Pons (tissue), 1 donor: Measurements from ENCODE around the gene MERTK.
"Not testable (repeated sequence)": the region's sequence is repeated elsewhere in the genome, so short reads cannot be mapped to it uniquely, and the experiment has no call there.

ENCODE experiments used
- DNase-seq: peaks from one replicate; pipeline ENCODE4 v3.0.0-alpha.2; 2016; ENCODE audit warnings: low spot score

The MERTK gene

DNA sequence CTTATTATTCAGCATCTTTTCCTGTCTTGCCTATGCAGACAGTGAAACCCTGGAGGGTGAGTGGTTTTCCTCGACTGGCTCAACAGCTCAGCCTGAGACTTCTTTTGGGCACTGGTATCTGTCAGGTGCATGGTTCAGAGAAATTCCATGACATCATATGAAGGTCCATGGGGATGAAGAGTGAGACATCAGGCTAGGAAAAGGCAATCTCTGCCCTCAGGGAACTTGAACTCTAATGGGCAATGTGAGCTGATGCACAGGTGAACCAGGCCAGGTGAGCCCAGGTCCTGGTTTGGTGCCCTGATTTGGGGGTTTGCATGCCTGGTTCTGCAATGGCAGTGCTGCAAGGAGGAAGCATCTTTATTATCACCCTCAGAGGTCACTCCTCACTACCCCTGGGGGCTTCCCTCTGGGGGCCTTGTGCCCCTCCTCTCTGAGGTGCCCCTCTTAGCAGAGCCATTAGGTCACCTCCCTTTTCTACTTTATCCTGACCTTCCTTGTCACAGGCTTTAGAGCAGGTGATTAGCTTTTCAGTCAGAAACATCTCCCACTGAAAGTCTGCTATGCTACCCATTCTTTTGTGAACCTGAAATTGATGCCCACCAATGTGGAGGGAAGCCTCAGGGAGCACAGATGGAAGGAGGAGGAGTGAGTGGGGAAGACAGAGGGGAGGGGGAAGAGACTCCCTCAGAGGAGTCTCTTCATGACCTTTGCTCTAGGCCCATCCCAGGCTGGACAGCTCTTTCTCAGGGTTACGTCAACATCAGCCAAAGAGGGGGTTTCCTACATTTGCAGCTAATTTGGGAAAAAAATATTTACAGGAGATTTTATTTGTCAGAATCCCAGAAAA lies 47.3 kb downstream of the MERTK start:
- no peak for DNase-seq

DNA sequence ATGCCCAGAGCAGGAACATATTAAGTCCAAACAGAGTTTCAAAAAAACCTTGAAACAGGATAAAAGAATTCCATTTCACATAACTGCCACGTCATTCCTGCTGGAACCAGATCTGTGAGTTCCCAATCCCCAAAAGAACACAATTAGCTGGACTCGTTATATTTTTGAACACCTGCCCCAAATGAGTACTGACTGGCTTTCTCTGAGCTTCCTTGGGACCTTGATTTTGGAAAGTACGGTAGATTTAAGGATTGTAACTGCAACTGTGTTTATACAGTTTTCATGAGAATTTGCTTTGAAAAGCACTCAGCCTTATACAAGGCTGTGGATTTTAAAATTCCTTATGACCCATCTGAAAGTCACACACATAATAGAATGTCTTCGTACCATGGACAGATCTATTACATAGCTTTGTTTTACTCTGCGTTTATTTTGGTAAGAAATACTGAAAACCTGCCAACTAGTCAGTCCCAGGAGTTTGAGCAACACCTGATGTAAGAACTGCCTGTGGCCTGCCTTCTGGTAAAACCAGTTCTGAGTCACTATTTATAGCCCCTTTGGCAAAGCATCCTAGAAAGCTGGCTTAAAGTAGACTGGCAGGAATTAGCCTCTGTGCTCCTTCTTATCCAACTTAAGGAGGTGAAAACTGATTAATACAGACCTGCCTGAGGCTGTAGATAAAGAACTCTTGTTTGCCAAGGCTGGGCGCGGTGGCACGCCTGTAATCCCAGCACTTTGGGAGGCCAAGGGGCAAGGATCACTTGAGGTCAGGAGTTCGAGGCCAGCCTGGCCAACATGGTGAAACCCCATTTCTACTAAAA lies 48.1 kb downstream of the MERTK start:
- DNase-seq = peak; percentile 59

DNA sequence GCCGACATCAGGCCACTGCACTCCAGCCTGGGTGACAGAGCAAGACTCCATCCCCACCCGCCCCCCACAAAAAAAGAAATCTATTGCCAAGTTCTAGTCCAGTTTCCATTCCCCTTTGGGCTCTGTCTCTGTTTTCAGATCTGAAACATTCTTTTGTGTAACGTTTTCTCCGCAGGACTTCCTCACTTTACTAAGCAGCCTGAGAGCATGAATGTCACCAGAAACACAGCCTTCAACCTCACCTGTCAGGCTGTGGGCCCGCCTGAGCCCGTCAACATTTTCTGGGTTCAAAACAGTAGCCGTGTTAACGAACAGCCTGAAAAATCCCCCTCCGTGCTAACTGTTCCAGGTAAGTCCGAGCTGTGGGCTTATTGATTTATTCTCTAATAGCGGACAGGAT lies 48.8 kb downstream of the MERTK start:
- DNase-seq = no peak

DNA sequence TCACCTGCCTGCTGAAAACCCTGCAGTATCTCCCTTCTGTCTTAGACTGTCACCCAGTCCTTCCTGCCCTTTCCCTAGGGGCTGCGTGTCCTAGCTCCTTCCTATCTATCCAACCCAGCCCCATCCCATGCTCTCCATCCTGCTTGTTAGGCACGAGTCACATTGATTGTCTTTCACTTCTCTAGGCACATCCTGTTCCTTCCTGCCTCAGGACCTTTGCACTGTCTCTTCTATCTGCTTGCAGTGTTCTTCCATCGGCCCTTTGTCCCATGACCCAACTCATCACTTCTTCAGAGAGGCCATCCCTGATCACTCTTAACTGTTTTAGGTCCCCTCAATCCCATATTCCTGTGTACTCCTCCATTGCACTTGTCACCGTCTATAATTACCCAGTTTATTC lies 50.4 kb downstream of the MERTK start:
- no peak for DNase-seq

DNA sequence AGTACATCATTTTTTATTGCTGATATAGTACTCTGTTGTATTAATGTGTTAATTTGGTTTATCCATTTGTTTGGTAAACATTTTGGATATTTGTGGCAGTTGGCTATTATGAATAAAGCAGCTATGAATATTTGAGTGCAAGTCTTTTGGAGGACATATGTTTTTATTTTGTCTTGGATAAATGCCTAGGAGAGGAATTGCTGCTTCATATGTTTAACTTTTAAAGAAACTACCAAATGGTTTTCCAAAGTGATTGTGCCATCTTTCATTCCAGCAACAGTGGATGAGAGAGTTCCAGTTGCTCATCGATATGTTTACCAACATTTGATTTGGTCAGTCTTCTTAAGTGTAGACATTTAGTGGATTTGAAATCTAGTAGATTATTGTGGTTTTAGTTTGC lies 51.8 kb downstream of the MERTK start:
- DNase-seq = no peak

DNA sequence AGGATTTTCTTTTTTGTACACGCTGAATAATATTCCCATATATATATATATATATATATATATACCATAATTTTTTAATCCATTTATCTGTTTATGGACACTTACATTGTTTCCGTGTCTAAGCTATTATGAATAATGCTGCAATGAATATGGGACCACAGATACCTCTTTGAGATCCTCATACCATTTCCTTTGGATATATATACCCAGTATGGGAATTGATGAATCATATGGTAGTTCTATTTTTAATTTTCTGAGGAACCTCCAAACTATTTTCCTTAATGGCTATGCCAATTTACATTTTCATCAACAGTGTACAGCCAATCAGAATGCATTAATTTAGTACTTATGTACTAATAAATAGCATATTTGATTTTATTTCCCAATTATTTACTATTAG lies 53.1 kb downstream of the MERTK start:
- DNase-seq = no peak

DNA sequence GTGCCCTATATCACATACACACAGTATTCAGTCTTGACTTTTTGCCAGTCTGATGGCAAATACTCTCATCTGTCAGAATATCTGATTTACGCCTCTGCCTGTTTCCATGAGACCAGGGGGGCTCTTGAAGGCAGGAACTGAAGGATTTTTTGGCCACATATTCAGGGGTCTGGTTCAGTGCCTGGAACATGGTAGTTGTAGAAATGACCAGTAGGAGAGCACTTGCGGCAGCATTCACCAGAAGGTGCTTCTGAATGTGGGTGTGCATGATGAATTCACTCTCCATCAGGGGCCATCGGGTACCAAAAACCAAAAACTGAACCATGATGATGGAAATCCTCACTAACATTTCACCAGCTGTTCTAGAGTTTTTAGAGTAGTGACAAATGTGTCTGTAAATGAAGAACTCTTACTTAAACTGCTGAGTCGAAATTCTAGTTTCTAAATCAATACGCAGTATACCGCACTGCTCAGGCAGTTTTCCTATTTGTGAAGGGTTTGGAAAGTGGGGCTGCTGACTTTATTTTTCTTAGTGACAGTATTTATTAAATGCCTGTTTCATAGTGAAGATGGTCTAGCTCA lies 54.6 kb downstream of the MERTK start:
- no peak for DNase-seq

DNA sequence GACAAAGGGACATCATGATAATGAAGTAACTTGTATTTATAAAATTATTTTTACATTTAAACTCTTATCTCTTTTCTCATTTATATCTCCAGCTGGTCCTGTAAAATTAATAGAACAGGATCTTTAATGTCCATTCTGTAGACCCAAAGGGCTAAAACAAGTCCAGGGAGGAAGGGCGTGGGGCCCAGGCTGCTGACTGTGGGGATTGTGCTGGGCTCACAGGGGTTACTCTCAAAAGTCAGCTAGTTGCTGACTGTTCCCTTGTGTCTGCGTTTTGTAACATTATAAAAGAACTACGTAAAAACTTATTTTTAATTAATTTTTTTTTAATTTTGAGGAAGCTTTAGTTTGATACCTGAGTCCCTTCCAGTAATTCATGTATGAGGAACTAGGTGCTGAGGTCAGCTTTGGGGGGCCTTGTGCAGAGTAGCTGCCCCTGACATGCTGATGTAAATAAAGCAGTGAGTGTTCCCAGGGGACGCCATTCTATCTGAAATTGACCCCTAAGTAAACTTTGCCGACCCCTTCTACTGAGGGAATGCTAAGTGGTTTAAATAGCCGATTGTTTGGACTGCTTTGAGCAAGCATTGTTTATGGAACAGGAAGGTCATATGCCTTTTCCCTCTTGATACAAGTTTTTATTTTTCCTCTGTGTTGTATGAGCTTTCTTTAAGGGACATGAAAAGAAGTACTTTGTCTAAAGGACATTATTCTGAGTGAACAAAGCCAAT lies 56.4 kb downstream of the MERTK start:
- no peak for DNase-seq

DNA sequence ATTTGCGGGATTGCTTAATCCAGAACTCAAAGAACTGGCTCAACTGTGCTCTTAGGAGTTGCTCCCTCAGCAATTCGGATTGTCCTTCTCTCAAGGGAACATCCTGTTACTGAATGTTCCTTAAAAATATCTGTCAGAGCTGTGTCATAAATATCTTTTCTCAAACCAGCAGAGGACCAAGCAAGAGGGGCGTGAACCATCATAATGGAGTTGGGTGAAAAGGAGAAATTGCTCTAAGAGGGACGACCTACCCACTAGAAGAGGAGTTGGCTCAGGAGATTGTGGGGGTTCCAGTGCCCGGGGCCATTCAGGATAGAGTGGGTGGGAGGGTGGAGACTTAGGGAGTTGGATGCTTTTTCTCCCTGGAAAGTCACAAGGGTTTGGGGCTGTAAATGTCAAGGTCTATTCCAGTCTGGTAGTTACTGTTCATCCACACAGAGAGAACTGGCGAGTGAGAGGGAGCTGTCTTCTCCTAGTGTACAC lies 59.5 kb downstream of the MERTK start:
- no peak for DNase-seq

DNA sequence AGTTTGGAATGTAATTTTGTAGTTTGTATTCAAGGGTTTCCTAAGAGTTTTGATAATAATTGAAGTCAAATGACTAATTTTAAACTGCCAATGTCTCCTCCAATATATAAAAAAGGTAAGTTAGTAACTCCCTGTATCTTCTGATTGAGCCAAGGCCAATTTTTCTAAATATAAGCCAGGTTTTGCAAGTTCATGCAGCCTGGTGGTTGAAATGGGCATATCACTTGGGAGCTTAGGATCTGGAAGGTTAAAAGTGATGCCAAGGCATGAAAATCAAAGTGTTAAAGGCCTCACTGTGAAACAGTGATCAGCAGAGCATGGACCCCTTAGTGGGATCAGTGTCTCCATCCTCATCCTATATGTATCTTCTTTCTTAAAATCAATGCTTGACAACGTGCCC lies 60.5 kb downstream of the MERTK start:
- no peak for DNase-seq

DNA sequence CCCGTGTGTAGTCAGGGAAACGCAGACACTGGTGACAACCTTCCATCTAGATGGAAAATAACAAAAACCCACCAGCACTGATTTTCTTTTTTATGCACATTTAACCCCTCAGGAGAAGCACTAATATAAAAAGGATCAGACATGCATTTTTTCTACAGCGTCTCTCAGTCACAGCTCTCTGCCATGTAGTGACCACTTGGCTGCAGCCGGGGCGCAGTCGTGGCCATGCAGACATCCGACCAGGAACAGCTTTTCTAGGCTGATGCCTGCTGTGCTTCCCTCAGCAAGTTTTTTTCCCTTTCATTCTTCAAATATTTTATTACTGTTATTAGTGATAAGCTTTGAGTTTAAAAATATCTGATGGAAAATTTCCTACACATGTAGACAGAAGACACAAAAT lies 63.3 kb downstream of the MERTK start:
- DNase-seq = no peak

DNA sequence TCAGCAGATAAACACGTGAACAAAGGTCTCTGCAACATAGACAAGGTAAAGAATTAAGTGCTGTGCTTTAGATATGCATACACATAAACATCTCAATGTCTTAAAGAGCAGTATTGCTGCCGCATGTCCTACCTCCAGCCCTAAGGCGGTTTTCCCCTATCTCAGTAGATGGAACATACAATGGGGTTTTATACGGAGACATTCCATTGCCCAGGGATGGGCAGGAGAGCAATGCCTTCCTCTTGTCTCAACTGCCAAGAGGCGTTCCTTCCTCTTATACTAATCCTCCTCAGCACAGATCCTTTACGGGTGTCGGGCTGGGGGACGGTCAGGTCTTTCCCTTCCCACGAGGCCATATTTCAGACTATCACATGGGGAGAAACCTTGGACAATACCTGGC lies 64.7 kb downstream of the MERTK start:
- DNase-seq = not testable (repeated sequence)

DNA sequence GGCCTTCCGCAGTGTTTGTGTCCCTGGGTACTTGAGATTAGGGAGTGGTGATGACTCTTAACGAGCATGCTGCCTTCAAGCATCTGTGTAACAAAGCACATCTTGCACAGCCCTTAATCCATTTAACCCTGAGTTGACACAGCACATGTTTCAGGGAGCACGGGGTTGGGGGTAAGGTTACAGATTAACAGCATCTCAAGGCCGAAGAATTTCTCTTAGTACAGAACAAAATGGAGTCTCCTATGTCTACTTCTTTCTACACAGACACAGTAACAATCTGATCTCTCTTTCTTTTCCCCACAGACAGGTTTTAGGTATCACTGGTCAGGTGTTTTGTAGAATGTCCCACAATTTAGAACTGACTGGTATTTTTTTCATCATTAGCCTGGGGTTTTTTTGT lies 65.1 kb downstream of the MERTK start:
- not testable (repeated sequence) for DNase-seq

DNA sequence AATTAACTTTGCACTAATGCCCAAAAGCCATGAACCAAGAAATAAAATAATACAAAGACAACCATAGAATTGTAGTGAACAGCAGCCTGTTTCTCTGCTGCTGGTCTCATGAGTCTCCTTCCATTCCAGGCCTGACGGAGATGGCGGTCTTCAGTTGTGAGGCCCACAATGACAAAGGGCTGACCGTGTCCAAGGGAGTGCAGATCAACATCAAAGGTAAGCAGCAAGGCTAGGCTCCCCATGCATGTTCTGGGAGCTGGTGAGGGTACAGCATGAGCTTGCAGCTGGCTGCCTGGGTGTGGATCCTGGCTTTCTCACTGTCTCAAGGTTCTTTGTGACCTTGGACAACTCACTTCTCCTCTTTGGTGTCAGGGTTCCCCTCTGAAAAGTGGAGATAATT lies 66.7 kb downstream of the MERTK start:
- DNase-seq = no peak

DNA sequence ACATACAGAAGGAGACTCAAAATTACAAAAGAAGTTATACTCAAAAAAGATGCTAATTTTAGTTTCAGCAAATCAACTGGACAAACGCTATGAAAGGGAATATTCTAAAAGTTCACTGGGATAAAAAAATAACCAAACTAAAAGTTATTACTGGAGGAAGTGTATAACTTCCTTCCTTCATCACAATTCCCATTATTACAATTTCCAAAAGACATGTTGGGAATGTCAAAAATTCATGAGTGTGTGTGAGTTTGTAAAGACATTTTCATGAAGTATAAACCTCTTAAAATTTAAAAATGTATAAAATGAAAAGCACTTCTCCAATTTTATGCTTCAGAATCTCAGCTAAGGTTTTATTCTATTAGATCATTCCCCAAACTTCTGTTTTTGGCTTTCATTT lies 67.8 kb downstream of the MERTK start:
- no peak for DNase-seq

DNA sequence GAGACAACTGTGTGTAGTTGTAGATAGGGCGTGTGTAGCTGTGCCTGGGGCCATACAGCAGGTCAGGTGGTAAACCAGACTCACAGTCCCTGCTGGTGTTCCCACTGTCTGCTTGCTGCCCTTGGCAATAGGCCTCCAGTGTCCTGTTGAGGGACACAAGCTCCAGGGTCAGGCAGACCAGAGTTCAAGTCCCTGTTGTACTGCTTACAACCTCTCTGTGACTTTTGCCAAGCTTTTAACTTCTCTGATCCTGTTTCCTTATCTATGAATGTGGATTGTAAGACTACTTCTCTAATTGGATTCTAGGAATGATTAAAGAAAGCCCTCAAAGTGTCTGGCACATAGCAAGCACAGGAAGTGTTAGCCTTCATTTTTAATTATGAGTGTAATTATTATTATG lies 68.6 kb downstream of the MERTK start:
- DNase-seq = no peak

DNA sequence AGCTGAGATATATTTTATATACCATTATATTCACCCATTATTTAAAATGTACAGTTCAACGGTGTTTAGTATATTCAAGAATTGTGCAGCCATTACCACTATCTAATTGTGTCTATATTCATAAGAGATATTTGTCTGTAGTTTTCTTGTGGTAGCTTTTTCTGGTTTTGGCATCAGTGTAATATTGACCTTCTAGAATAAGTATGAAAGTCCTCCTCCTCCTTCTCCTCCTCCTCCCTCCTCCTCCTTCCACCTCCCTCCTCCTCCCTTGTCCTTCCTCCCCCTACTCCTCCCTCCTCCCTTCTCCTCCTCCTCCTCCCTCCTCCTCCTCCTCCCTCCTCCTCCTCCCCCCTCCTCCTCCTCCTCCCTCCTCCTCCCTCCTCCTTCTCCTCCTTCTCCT lies 72.0 kb downstream of the MERTK start:
- DNase-seq = no peak

DNA sequence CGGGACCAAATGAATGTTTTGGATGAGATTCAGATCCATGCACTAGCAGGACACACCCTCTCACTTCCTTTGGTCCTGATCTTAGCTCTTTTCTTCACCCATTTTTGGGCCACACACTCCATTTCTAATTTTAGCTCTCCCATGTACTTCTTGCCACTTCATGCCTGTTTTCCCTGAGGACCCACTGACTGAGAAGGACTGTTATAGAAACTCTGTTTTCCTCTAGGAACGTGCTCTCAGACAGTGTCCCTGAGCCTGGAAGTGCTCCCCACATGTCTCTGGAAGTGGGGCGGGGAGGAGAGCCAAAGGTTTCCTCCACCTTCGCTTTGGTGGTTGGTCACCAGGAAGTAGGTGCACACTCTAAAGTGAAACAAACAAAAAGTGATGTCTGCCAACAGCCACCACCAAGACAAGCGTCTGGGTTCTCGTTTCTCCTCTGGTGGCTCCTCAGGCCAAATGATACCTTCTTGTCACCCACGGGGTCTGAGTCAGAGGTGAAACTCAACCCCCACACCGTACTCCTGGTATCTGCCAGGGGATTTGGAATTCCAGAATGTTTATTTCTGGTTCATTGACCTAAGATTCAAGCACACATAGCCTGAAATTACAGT lies 74.7 kb downstream of the MERTK start:
- no peak for DNase-seq

DNA sequence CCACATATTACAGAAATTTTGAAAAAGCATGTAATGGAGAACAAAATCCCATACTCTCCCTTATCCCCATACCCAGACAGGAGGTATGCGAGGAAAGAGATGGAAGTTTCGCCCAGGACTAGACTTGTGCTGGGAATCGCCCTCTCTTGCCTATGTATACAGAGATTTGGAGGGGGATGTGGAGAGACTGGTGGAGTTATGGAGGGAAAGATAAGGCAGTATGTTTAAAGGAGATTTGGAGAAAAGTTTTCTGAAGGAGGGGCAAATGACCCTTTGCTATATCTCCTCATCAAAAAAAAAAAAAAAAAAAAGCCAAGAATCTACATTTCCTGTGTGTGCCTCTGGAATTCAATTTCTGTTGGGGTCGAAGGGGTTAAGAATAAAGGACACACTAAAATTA lies 75.3 kb downstream of the MERTK start:
- DNase-seq = no peak

DNA sequence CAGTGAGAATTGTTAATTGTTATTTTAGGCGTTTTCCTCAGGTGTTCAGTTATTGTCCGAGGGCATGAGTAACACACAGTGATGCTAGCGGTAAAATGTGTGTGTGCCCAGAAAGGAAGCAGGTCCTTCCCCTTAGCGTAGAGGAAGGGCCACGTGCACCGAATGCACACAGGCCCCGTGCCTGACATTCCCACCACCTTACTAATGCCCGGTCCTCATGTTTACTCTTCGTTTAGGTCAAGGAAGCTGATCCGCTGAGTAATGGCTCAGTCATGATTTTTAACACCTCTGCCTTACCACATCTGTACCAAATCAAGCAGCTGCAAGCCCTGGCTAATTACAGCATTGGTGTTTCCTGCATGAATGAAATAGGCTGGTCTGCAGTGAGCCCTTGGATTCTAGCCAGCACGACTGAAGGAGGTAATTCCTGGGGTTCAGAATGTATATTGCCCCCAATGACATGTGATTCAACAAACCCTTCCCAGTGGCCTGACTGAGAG lies 76.7 kb downstream of the MERTK start:
- no peak for DNase-seq

DNA sequence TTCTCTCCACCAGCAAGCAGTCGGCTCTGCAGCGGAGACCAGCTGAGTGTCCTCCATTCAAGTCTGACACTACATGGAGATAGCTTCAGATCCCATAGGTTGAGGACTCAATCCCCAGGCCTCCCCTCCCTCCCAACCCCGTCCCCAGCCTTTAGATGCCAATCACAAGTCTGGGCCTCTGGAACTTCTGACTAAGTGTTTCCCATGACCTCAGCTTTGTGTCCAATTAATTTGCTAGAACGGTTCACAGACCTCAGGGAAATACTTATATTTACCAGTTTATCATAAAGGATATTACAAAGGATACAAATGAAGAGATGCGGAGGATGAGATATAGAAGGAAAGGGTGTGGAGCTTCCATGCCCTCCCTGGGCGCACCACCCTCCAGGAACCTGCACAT lies 77.4 kb downstream of the MERTK start:
- DNase-seq = no peak

DNA sequence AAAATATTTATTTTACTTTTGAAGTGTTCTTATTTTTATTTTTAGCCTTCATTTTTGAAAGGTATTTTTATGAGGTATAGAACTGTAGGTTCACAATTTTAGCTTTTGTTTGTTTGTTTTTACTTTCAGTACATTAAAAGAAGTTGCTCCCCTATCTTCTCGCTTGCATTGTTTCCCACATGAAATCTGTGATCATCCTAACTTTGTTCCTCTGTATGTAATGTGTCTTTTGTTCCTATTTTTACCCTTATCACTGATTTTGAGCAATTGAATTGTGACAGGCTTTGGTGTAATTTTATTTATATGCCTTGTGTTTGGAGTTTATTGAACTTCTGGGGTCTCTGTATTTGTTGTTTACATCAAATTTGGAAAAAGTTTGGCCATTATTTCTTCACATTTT lies 78.8 kb downstream of the MERTK start:
- DNase-seq = no peak
